HPDE6-E6E7 (cell line): ENCODE measurements around the gene CHI3L2.

Source experiments
- DNase-seq: peaks from one replicate; pipeline ENCODE4 v3.0.0; 2011; ENCODE audit warnings: missing footprints; ENCODE audit errors: extremely low spot score

Gene CHI3L2, protein sequence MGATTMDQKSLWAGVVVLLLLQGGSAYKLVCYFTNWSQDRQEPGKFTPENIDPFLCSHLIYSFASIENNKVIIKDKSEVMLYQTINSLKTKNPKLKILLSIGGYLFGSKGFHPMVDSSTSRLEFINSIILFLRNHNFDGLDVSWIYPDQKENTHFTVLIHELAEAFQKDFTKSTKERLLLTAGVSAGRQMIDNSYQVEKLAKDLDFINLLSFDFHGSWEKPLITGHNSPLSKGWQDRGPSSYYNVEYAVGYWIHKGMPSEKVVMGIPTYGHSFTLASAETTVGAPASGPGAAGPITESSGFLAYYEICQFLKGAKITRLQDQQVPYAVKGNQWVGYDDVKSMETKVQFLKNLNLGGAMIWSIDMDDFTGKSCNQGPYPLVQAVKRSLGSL

GRCh38 chr1:111227434-111227833 lies at the start of gene CHI3L2:
Gene CHI3L2, plus strand, starts transcription at chr1:111227713. Its CDS starts 17 bp downstream, at chr1:111227730.
- no peak for DNase-seq

- no peak for DNase-seq
Measured at GRCh38 chr1:111179968-111180533, 47.5 kb upstream of the CHI3L2 start.

GRCh38 chr1:111182052-111182451 lies 45.5 kb upstream of the CHI3L2 start:
- no peak for DNase-seq

DNA sequence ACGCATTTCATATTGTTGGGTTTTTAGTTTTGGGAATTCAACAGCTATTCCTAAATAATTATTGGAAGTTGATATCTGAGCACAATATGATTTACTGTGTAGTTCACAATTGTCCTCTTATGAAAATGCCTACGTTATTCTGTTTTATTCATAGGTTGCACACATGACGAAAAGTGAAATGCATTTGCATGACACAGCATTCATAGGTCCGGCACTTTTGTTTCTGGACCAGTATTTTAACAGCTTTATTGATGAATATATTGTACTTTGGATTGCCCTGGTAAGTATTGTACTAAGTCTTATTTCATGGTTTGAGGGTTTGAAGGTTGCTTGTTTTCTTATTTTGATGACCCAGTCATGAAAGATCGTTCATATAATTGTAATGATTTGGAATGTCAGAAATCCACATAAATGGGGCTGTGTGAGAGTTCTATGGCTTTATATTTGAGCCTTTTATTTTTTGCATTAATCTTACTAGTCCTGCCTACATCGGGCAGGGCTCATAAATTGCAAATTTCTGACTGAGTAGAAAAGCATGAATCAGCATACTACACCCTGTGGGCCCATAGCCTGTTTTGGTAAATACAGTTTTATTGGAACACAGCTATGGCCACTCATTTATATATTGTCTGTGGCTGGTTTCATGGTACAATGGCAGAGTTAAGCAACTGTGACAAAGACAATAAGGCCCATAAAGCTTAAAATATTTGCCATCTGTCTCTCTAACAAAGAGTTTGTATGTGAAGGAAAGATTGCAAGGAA lies 44.0 kb upstream of the CHI3L2 start:
- no peak for DNase-seq

DNA sequence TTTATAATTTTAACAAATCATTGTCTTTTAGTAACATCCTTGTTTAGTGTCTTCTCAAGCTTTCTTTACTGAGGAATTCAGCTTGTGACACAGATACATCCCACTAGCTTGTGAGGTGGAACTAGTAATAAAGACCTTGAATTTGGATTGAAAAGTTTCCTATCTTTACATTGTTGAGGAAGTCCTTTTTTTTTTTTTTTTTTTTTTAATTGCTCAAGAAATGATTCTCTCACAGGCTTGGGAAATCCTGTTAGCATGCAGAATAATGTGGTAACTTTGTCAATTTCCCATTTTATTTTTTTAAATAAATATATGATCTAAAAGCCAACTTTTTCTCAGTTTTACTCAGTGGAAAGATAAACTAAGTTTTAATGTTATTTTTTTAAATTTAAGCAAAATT lies 42.9 kb upstream of the CHI3L2 start:
- no peak for DNase-seq

DNA sequence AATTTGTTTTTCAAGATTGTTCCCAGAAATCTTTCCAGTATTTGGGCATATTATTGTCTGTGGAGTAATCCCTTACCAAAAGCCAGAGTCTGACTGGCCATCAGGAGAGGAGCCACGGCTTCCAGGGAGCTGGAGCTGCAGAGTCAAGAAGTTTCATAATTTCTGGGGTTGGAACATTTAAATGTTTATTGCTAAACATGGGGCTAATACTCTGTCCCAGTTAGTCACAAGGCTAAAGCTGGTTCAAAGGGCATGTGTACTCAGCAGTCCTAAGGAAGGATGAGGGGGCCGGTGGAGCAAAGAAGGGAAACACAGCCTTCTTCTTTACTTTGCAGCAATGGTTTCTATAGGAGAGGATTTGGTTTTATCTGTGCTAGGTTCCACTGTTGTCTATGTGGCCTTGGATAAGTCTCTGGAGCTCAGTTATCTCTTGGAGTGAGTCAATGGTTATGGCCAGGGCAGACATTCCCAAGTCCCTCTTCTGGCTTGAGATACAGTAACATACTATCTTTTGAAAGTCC lies 36.5 kb upstream of the CHI3L2 start:
- DNase-seq = no peak

DNA sequence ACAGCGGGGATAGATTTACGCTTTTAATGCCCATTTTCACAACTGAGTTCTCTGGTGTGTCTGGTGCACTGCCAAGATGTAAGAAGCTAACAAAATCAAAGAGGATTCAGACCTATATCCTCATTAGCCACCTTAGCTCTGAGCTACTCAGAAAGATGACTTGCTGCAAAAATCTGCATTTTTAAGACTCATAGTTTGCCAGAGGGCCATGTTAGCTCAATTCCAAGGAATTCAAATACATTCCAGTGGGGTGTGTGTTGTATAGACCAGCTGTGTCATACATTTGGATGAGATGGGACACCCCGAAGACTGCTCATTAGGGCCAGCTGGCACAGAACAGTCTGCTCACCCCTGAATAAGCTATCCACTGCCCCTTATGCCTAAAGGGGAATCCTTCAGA lies 36.0 kb upstream of the CHI3L2 start:
- no peak for DNase-seq

GRCh38 chr1:111192074-111192473 lies 35.4 kb upstream of the CHI3L2 start:
- DNase-seq = no peak

DNA sequence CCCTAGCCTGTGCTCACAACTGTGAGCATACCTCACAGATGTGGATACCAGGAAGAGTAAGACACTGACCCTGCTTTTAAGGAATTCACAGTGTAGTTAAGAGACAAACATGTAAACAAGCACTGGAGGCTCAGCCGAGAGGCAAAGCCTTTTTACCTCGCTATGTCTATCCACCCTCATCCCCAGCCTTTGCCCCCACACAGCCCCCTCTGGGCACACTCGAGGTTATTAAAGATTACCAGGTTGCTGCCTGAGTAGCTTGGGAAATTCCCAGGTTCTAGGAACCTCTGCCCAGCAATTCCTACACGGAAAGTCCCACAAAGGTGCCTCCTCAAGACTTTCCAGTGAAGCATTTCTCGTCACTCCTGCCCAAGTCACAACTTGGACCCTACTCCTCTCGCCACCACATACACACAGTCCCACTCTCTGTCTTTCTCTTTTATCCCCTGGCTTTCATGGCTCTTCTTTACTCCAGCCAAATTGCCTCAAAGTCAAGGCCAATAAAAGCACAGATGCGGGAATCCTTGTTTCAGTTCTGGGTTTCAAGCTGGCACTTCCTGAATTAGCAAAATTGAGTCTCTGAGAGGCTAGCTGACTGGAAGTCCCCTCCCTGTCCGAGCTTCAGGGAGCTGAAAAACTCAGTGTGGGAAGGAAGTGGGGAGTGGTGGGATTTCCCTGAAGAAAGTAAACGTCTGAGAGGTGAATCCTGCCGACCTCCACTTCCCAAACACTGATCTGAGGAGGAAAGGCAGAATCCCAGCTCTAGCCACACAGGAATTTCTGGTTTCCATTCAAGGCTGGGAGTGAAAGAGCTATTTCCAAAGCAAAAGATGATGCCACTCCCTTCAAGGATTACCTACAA lies 34.6 kb upstream of the CHI3L2 start:
- DNase-seq = no peak

DNA sequence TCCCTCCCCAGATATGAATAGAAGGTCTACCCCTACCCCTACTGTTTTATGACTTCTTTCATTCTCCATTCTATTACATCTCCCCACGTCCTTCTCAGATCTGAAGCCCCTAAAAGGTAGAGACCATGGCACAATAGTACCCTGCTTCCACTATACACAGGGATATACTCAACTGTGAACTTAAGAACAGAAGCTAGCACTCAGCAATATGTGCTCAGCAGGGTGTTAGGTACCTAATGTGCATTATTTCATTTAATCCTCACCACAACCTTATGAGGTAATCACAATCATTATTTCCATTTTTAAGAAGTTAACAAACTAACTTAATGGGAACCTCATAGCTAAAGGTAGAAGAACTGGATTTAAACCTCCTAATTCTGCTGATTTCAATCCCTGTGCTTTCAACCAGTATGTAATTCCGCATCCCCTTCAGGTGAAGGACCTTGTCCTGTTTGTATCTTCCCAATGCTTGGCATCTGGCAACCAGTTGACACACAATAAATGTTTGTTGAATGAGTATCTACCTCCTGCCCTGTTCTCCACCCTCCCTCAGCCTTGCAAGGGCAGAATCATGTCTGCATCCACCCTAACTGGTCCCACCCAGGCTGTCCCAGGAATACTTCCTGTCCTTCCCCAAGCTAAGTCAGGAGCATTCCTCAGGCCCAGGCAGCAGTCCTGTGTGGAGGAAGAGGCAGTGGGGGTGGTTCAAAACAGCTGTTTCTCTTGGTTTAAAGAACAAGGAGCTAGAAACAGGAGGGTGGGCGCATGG lies 33.6 kb upstream of the CHI3L2 start:
- no peak for DNase-seq

DNA sequence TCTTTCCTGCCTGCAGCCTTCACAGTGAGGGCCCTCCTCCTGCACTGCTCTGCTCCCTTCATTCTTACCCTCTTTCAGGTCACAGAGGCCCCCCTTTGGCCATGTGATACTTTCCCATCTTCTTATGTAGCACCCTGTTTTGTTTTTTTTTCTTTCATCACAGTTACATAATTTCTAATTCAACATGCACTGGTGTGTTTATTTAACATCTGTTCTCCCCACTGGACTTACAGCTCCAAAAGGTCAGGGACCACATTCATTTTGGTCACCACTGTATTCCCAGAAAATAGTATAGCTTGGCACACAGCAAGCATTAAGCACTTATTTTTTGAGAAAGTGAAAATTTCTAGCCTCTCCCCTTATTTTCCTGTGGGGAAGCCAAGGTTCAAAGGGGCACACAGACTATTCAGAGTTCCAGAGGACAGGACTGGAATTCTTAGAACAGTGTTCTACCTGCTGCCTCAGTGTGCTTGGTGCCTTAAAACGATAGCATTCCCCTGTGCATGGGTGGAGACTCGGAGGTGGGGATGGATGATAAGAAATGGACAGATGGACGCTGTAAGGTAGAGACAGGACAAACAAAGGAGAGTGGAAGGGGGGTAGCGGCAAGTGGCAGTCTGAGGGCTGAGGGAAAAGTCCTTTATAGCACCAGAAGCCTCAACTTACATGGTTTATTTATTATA lies 32.4 kb upstream of the CHI3L2 start:
- no peak for DNase-seq

- no peak for DNase-seq
Measured at GRCh38 chr1:111196213-111196612, 31.3 kb upstream of the CHI3L2 start.

DNA sequence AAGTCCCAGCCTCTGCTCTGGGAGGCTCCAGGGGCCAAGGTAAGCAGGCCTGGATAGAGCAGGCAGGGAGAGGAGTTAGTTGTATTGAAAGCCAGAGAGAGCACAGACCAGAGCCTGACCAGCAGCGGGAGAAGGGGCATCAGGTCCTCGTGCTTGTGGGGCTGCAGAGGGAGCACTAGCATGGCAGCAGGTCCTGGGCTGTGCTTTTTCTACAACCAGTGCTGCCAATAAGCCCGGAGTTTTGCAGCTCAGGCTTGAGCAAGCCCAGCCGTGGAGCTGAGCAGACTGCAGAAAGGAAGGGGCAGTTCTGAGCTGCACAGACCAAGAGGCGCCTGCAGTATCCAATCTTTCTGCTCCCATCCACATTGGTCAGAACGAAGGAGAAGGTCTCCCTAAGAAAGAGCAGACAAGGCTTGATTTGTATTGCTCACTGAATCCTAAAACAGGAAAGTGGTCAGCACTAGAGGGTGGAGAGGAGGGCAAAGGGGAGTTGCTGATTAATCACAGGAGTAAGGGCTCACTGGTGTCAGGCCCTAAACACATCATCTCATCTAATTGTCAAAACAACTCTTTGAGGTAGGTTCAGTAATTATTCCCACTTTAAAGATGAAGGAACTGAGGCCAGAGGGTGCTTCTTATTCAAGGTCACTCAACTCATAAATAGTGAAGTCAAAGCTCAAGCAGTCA lies 29.8 kb upstream of the CHI3L2 start:
- DNase-seq = no peak

- no peak for DNase-seq
Measured at GRCh38 chr1:111198836-111199235, 28.7 kb upstream of the CHI3L2 start.

- no peak for DNase-seq
Measured at GRCh38 chr1:111199329-111199728, 28.2 kb upstream of the CHI3L2 start.

DNA sequence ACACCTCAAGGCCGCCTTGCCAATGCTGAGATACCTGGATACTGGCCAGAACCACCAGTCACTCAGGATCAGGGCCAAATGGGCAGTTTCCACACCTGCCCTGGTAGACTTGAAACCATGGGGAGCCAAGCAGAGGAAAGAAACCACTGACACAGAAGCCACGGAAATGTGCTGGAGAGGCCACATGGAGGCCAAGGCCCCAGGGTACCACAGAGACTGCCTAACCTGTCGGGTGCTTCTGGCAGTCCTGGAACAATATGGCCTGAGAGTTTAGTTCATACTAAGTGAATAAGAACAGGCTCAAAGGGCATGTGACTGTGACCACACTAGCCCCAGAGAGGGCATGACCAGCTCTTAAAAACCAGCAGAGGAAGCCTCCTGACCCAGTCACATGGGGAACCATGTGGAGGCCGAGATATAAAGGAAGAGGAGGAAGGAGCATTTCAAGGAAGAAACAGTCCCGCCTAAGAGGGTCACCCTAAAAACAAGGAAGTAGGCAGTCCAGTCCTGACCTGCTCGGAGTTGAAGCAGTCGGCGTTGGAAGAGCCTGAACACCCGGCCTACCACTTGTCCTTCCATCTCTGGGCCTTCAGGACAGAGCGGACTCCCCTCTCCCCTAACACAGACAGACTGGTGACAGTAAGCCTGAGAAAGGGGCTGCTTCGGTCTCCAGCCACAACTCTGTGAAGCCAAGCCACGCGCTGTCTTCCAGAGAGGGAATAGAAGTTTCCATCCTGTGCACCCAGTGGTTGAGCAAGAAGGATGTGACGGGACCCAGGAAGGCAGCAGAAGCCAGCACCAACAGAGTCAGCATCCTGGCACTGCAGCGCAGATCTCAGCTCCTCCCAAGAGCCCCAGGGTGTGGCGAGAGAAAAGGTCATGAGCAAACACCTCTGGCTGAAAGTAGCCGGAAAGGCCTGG lies 27.4 kb upstream of the CHI3L2 start, which contains the start of gene DENND2D:
Gene DENND2D (minus strand): TSS at position 766 of the 921 bp plus-strand sequence. CDS start 187 bp downstream, at position 579.
- DNase-seq = no peak

- DNase-seq = no peak
Measured at GRCh38 chr1:111200802-111201161, 26.7 kb upstream of the CHI3L2 start.

DNA sequence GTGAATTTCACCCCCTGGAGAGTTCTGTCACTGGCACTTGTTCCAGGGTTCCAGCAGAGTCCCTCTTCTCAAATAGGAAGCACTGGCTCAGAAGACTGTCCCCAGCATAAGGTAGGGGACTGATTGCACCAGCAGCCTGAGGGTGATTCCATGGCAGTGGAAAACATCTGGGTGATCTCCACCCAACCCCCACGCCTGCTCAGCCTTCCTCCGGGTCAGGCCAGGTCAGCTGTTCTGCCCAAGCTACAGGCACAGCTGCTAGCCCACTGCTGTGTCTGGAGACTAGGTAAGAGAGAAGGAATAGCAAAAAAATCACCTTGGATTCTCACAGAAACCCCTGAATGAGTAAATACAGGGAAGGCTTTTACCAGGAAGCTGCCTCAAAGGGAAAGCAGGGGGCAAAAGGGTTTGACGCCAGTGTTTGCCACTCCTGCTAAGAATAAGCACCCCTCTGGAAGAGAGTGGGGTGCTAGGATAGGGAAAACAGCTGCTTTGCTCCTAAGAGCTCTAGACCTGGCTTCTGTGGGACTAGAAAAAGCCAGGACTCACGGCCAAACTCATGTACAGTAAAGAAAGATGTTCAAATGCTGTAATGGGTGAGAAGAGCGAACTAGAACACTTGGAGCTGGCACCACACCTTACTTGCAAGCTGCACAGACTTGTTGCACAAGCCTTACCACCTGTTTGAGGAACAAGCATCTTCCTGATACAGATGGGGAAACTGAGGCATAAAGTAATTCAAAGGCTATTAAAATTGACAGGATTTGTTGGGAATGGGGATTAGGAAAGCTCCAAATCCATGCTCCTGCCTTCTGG lies 26.0 kb upstream of the CHI3L2 start:
- DNase-seq = no peak
